Kidney epithelial cell (primary cell): ENCODE data around the gene BSND. TPM values are rescaled to one million over a fixed set of nuclear protein-coding genes. Genes with fewer than 3 reads are reported as not detected.

Experiments used
- DNase-seq: peaks from one replicate; pipeline ENCODE4 v3.0.0-alpha.2; 2010; ENCODE audit warnings: low read depth
- H3K27me3 ChIP-seq: 2 replicates; pipeline ENCODE4 v1.6.0; 2011; ENCODE audit warnings: low read length; ENCODE audit not compliant: control insufficient read depth, insufficient read depth
- H3K36me3 ChIP-seq: 2 replicates; pipeline ENCODE4 v1.5.1; 2011; ENCODE audit warnings: low read length; ENCODE audit not compliant: control insufficient read depth, insufficient read depth
- H3K4me3 ChIP-seq: 2 replicates; pipeline ENCODE4 v1.5.1; 2011; ENCODE audit warnings: low read depth, mild to moderate bottlenecking, control low read depth, low read length
- CTCF ChIP-seq: IDR thresholded peaks from 2 replicates; pipeline ENCODE4 v1.5.1; 2011; ENCODE audit warnings: mild to moderate bottlenecking, moderate library complexity, low read length, control low read depth, inconsistent platforms; ENCODE audit not compliant: insufficient read depth, poor library complexity, severe bottlenecking
- total RNA-seq: library from RNA; depleted of rRNA; stranded (reverse); fragments of >200 nt; gene quantifications from 2 replicates; pipeline ENCODE4 v1.2.3, GENCODE V29; 2015

Gene BSND
- total RNA-seq, 1 donor from 2014 or later = not detected

DNA sequence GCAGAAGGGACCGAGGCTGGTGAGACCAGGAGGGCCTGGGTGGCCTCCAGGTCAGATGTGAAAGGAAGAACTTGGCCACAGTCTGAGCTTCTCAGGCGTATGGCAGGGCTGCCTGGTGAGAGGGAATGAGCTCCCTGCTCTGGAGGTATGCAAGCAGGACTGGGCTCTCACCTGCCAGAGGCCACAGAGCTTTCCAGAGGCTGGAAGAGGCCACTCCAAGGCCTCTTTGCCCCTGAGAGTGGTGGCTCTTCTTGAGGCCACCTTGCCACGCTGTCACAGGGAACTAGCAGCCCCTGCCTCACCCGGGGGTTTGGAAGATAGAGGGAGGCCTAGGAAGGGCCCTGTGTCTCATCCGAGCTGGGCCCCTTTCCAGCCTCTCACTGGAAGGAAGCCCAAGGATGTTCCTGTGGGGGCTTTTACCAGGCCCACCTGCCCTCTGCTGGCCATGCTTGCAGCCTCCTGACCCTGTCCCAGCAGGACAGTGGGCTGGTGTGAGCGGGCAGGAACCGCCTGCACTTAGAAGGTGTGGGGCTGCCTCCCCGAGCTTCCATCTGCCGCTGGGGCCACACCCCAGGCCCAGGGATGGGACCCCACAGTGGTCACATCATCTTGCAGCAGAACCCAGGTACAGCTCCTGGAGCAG is 50.7 kb downstream of the BSND start:
- H3K4me3 ChIP-seq = no peak overlapping the region
- no peak for TF ChIP-seq CTCF
- no peaks in the 10 kb centered on the region for H3K36me3 ChIP-seq
- H3K27me3 ChIP-seq = no peaks in the 10 kb centered on the region
- DNase-seq = no peak

DNA sequence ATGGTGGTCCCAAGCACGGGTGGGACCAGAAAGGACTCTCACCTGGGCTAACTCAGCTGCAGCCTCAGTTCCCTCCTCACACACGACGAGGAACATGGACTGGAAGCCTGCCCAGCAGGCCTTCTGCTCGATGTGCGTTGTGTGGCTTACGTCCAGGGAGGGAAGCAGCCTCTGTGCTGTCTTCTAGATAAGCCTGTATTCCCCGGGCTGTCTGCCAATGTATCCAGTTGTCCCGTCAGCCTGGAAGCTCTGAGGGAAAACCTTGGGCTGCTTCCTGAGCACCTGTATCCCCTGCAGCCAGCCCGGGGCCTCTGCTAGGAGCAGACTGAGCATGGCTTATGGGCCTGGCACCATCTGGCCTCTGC is 51.2 kb downstream of the BSND start:
- Histone ChIP-seq H3K27me3 (no peaks in the 10 kb centered on the region), H3K4me3 (no peak overlapping the region), H3K36me3 (no peaks in the 10 kb centered on the region)
- no peak for DNase-seq
- TF ChIP-seq CTCF = no peak

DNA sequence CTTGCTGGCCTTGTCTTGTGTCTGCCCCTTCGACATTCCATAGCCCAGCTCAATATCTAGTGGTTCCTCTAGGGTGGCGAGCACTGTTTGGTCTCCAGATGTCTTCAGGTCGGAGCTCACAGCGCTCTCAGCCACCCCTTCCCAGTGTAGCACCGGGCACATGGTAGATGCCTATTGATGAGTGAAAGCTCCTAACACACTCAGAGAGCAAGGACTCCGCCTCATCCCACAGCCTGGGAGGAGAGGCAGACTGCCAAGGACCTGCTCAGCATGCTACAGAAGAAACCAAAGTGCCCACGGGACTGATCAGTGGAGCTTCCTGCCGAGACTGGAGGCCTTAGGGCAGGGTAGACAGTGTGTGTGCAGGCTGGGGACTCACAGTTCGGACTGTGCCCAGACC is 51.5 kb downstream of the BSND start:
- Histone ChIP-seq H3K27me3 (no peaks in the 10 kb centered on the region), H3K4me3 (no peak overlapping the region), H3K36me3 (no peaks in the 10 kb centered on the region)
- no peak for DNase-seq
- TF ChIP-seq CTCF = no peak

DNA sequence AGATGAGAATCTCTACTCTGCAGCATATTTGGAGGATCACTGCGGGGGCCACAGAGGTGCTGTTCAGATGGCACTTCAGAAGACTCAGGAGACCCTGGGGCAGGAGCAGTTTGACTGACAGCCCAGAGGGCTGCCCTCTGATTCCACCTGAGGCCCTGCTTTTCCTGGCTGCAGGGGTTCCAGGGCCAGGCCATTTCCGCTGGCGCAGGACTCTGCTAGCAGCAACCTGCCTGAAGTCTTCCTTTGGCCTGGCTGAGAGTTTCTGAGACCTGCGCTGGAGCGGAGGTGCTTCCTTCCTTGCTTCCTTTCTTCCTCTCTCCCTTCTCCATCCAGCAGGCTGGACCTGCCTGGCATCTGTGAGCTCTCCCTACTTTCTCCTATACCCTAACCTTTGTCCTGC is 52.4 kb downstream of the BSND start:
- TF ChIP-seq CTCF = no peak
- H3K4me3 ChIP-seq = no peak overlapping the region
- H3K36me3 ChIP-seq = no peaks in the 10 kb centered on the region
- H3K27me3 ChIP-seq = no peaks in the 10 kb centered on the region
- DNase-seq = no peak

DNA sequence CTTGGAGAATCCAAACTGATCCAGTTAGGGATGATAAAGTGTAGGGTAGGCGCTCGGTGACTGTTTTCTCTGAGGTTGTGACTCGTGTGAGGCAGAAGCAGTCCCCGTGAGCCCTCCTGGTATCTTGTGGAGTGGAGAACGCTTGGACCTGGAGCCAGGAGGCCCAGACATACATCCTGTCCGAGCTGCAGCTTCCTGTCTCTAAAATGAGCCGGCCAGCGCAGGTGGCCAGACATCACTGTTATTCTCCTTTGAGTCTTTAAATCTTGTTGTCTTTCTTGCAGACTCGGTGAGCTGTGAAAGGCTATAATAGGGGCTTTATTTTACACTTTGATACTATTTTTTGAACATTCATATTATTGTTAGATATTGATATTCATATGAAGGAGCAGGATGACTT is 52.9 kb downstream of the BSND start:
- no peak for TF ChIP-seq CTCF
- no peak for DNase-seq
- no peaks in the 10 kb centered on the region for H3K27me3 ChIP-seq
- H3K36me3 ChIP-seq = no peaks in the 10 kb centered on the region
- no peak overlapping the region for H3K4me3 ChIP-seq

DNA sequence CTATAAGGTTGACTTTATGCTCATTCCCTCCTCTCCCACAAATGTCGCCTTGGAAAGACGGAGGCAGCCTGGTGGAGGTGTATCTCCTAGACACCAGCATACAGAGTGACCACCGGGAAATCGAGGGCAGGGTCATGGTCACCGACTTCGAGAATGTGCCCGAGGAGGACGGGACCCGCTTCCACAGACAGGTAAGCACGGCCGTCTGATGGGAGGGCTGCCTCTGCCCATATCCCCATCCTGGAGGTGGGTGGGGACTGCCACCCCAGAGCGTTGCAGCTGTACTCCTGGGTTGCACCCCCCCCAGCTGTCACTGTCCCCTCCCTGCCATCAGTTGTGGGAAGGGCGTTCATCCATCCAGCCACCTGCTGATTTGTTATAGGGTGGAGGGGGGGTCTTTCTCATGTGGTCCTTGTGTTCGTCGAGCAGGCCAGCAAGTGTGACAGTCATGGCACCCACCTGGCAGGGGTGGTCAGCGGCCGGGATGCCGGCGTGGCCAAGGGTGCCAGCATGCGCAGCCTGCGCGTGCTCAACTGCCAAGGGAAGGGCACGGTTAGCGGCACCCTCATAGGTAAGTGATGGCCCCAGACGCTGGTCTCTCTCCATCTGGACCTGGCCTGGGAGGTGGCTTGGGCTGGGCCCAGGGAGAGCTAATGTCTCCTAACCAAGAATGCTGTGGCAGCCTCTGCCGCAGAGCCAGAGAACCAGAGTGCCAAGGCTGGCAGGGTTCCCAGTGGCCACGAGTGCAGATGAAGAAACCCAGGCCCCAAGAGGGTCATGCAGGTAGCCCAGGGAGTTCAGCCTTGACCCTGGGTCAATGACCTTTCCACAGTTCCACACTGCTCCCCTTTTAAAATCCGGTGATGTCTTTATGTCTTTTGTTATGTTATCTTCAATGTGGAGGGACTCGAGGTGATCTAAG is 53.7 kb downstream of the BSND start:
- H3K36me3 ChIP-seq = no peaks in the 10 kb centered on the region
- H3K4me3 ChIP-seq = no peak overlapping the region
- TF ChIP-seq CTCF = no peak
- no peak for DNase-seq
- no peaks in the 10 kb centered on the region for H3K27me3 ChIP-seq
